HCT116 (cell line): ENCODE results near the gene SSTR3. TPM values are rescaled to one million over a fixed set of nuclear protein-coding genes. Genes with fewer than 3 reads are reported as not detected.

Experiments used
- ATAC-seq: fragments of 200-7000 bp; cut with Tn5 transposase; 2 replicates; pipeline ENCODE4 v1.9.1; 2020; ENCODE audit warnings: mild to moderate bottlenecking, moderate library complexity
- BruUV-seq: library from RNA; stranded (reverse); fragments of 400-500 nt; replicated peaks from 2 replicates; lab custom pipeline; 2021; lab: Mats Ljungman, UMichigan
- CTCF ChIA-PET: fragments of 300-600 bp; sonication (Branson Sonifier 250); formaldehyde crosslinking; loops from one replicate; lab custom pipeline; 2021; ENCODE audit warnings: antibody characterized with exemption; lab: Charles Lee
- POLR2A ChIA-PET: fragments of 300-600, 350-600 bp; sonication (Branson Sonifier 250); formaldehyde crosslinking; loops from one replicate; lab custom pipeline; 2021; ENCODE audit warnings: antibody characterized with exemption; lab: Charles Lee
- RAD21 ChIA-PET, 2 experiments: fragments of 300-600 bp; sonication (Branson Sonifier 250); formaldehyde crosslinking; loops; one replicate each; lab custom pipeline; 2023; ENCODE audit warnings: low total read pairs in 2 of 2; ENCODE audit not compliant: uncharacterized antibody in 2 of 2, unreplicated experiment in 2 of 2, low non-redundant PET in 1 of 2; lab: Charles Lee
- DNase-seq: peaks from one replicate; pipeline ENCODE4 v3.0.0-alpha.2; 2010; ENCODE audit warnings: low read depth, low spot score
- H2AFZ ChIP-seq: fragments of 200-600 bp; shearing (Covaris generic), sonication (generic); 2 replicates; pipeline ENCODE4 v1.6.1; 2017; ENCODE audit warnings: low read depth, mixed run types, mixed read lengths, antibody characterized with exemption, low read length; ENCODE audit not compliant: poor library complexity, severe bottlenecking
- H3K27ac ChIP-seq: 2 replicates; pipeline ENCODE4 v1.5.1; 2012; ENCODE audit warnings: low read depth, low read length
- H3K27me3 ChIP-seq: fragments of 200-600 bp; sonication (generic); 2 replicates; pipeline ENCODE4 v1.6.1; 2016; ENCODE audit warnings: mixed run types, low read length, mixed read lengths; ENCODE audit not compliant: insufficient read depth
- H3K36me3 ChIP-seq, 2 experiments: fragments of 200-500 bp in 1 of 2; fragments of 200-600 bp in 1 of 2; sonication (Bioruptor generic) in 1 of 2; sonication (generic) in 1 of 2; 2 replicates each; pipeline versions ENCODE4 v1.5.1 to v1.6.1; 2014 to 2016; ENCODE audit warnings: low read length in 2 of 2, inconsistent platforms in 1 of 2, mixed read lengths in 1 of 2, mixed run types in 1 of 2; ENCODE audit not compliant: insufficient read depth in 2 of 2, control insufficient read depth in 1 of 2
- H3K4me1 ChIP-seq, 2 experiments: fragments of 200-600 bp in 1 of 2; sonication (generic) in 1 of 2; 2 replicates each; pipeline versions ENCODE4 v1.5.1 to v1.6.1; 2012 to 2017; ENCODE audit warnings: low read length in 2 of 2, inconsistent platforms in 1 of 2, mild to moderate bottlenecking in 1 of 2, mixed read lengths in 1 of 2, mixed run types in 1 of 2, moderate library complexity in 1 of 2; ENCODE audit not compliant: insufficient read depth in 2 of 2, control insufficient read depth in 1 of 2
- H3K4me2 ChIP-seq: fragments of 200-600 bp; sonication (generic); 2 replicates; pipeline ENCODE4 v1.6.1; 2017; ENCODE audit warnings: mixed run types, low read length, mixed read lengths
- H3K4me3 ChIP-seq, 2 experiments: fragments of 200-600 bp in 1 of 2; sonication (generic) in 1 of 2; replicated peaks in 1 of 2; 2 replicates each; pipeline ENCODE4 v1.5.1; 2011 to 2016; ENCODE audit warnings: low read length in 2 of 2, control low read depth in 1 of 2, low read depth in 1 of 2, mild to moderate bottlenecking in 1 of 2, mixed read lengths in 1 of 2, mixed run types in 1 of 2
- H3K79me2 ChIP-seq: fragments of 200-600 bp; sonication (generic); 2 replicates; pipeline ENCODE4 v1.6.1; 2017; ENCODE audit warnings: mild to moderate bottlenecking, mixed run types, low read length, moderate library complexity, mixed read lengths; ENCODE audit not compliant: insufficient read depth
- H3K9ac ChIP-seq: fragments of 200-600 bp; sonication (generic); 2 replicates; pipeline ENCODE4 v1.6.1; 2016; ENCODE audit warnings: low read length, mixed read lengths
- H3K9me2 ChIP-seq: fragments of 200-600 bp; sonication (generic), shearing (Covaris generic); 2 replicates; pipeline ENCODE4 v1.6.1; 2017; ENCODE audit warnings: mixed run types, mild to moderate bottlenecking, moderate library complexity; ENCODE audit not compliant: insufficient read depth
- H3K9me3 ChIP-seq, 2 experiments: fragments of 200-500 bp in 1 of 2; fragments of 200-600 bp in 1 of 2; sonication (Bioruptor generic) in 1 of 2; sonication (generic) in 1 of 2; 2 replicates each; pipeline ENCODE4 v1.6.1; 2014 to 2017; ENCODE audit warnings: low read length in 2 of 2, mixed read lengths in 2 of 2, inconsistent platforms in 1 of 2, low read depth in 1 of 2, mild to moderate bottlenecking in 1 of 2, mixed run types in 1 of 2, moderate library complexity in 1 of 2; ENCODE audit not compliant: control insufficient read depth in 1 of 2, insufficient read depth in 1 of 2
- H4K20me1 ChIP-seq: fragments of 200-600 bp; sonication (generic), shearing (Covaris generic); 2 replicates; pipeline ENCODE4 v1.6.1; 2017; ENCODE audit warnings: mixed run types, mild to moderate bottlenecking, moderate library complexity; ENCODE audit not compliant: insufficient read depth
- CEBPB ChIP-seq: IDR thresholded peaks from 2 replicates; pipeline ENCODE4 v1.6.1; 2012; ENCODE audit warnings: low read depth
- EGR1 ChIP-seq: IDR thresholded peaks from 2 replicates; pipeline ENCODE4 v1.6.1; 2012; ENCODE audit warnings: low read depth
- ELF1 ChIP-seq: IDR thresholded peaks from 2 replicates; pipeline ENCODE4 v1.6.1; 2012; ENCODE audit warnings: low read depth, borderline replicate concordance
- EZH2 ChIP-seq: fragments of 200-600 bp; sonication (generic); IDR thresholded peaks from 2 replicates; pipeline ENCODE4 v1.6.1; 2017; ENCODE audit warnings: antibody characterized with exemption, mixed run types
- FOSL1 ChIP-seq: IDR thresholded peaks from 2 replicates; pipeline ENCODE4 v1.6.1; 2012; ENCODE audit warnings: low read depth
- JUND ChIP-seq: IDR thresholded peaks from 2 replicates; pipeline ENCODE4 v1.6.1; 2012
- POLR2A ChIP-seq: IDR thresholded peaks from 2 replicates; pipeline ENCODE4 v1.7.0; 2011; ENCODE audit warnings: borderline replicate concordance; ENCODE audit not compliant: insufficient read depth, insufficient read length; ENCODE audit errors: extremely low read depth
- POLR2AphosphoS5 ChIP-seq: IDR thresholded peaks from 2 replicates; pipeline ENCODE4 v1.6.1; 2011; ENCODE audit warnings: mild to moderate bottlenecking, low read depth, low read length, moderate library complexity
- SIN3A ChIP-seq: IDR thresholded peaks from 2 replicates; pipeline ENCODE4 v1.6.1; 2012; ENCODE audit warnings: low read depth
- SRF ChIP-seq: IDR thresholded peaks from 2 replicates; pipeline ENCODE4 v1.6.1; 2012; ENCODE audit warnings: low read depth
- TCF7L2 ChIP-seq: IDR thresholded peaks from 2 replicates; pipeline ENCODE4 v1.7.0; 2011; ENCODE audit warnings: borderline replicate concordance, inconsistent platforms; ENCODE audit not compliant: insufficient read depth, insufficient read length; ENCODE audit errors: extremely low read depth
- ZNF274 ChIP-seq: fragments of 200-500 bp; sonication (Bioruptor generic); IDR thresholded peaks from 2 replicates; pipeline ENCODE4 v1.6.1; 2014; ENCODE audit warnings: mild to moderate bottlenecking, low read depth, low read length, inconsistent platforms
- intact Hi-C: fragments of 100-400 bp; cut with micrococcal nuclease; formaldehyde crosslinking; loops from 2 replicates; pipeline ENCODE4 v1.10.0; 2022
- total RNA-seq: library from RNA; stranded (reverse); gene quantifications from one replicate; pipeline ENCODE4 v1.2.1, GENCODE V29; 2021; ENCODE audit not compliant: unreplicated experiment
- TF ChIP-seq, protein P1 (sequence below): IDR thresholded peaks from 2 replicates; pipeline ENCODE4 v1.6.1; 2012; ENCODE audit warnings: low read depth
- TF ChIP-seq, protein P2 (sequence below): IDR thresholded peaks from 2 replicates; pipeline ENCODE4 v1.6.1; 2012
- TF ChIP-seq, protein P3 (sequence below): IDR thresholded peaks from 2 replicates; pipeline ENCODE4 v1.6.1; 2012
- TF ChIP-seq, protein P4 (sequence below): IDR thresholded peaks from 2 replicates; pipeline ENCODE4 v1.6.1; 2011; ENCODE audit warnings: mild to moderate bottlenecking, low read length, moderate library complexity; ENCODE audit not compliant: insufficient replicate concordance; ENCODE audit errors: extremely low read depth
- TF ChIP-seq, protein P5 (sequence below), 3 experiments: fragments of 200-600 bp in 1 of 3; sonication (generic) in 1 of 3; IDR thresholded peaks in 2 of 3; conservative IDR thresholded peaks in 1 of 3; 2 replicates each; pipeline ENCODE4 v1.5.1; 2012 to 2017; ENCODE audit warnings: low read depth in 2 of 3, low read length in 2 of 3, antibody characterized with exemption in 1 of 3, borderline replicate concordance in 1 of 3, control low read depth in 1 of 3, mild to moderate bottlenecking in 1 of 3, mixed read lengths in 1 of 3, mixed run types in 1 of 3, moderate library complexity in 1 of 3; ENCODE audit not compliant: insufficient read depth in 1 of 3

The SSTR3 gene
- total RNA-seq, 1 experiment from 2014 or later, result not detected

DNA sequence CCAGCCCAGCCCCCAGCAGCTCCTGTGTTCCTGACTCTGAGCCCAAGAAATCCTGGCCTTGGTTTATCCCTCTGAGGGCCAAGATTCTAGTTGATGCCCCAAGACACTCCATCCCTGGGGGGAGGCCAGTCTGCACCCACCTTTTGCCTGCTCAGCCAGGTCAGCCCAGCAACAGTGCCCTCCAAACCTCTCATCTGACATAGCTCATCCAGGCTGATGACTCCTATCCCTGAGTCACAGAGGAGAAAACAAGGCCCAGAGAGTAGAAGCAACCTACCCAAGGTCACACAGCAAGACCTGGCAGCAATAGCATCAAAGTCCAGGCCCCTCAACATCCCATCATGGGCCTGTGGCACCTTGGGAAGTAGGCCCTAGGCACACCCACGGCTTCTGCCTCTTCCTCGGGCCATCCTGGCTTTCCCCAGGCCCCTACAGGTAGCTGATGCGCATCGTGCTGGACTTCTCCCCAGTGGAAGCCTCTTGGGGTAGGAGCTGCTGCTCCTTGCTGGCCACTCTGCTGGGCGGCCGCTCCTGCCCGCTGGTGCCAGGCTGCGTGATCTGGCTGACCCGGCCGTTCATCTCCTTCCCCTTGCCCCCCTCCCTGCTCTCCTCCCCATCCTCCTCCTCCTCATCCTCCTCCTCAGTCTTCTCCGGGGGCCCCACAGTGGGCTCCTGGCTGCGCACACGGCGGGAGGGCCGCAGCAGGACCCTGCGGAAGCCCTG is 6.0 kb downstream of the SSTR3 start:
- CTCF ChIA-PET, result no interaction called here

More for the DNA sequence above, 6.0 kb downstream of the SSTR3 start:
- POLR2A ChIA-PET, result no interaction called here
- Histone ChIP-seq H3K79me2 (no peaks in the 10 kb centered on the region), H3K4me3 (no peak overlapping the region), H3K36me3 (no peaks in the 10 kb centered on the region), H3K27me3 (no peaks in the 10 kb centered on the region), H3K9me3 (no peaks in the 10 kb centered on the region), H3K4me1 (no peaks in the 10 kb centered on the region), H2AFZ (no peak overlapping the region), H4K20me1 (no peaks in the 10 kb centered on the region), H3K27ac (no peak overlapping the region; the same call in 1 of the 2 replicates), H3K4me2 (no peak overlapping the region), H3K9me2 (no peaks in the 10 kb centered on the region), H3K9ac (no peak overlapping the region)
- TF ChIP-seq, protein P1, sequence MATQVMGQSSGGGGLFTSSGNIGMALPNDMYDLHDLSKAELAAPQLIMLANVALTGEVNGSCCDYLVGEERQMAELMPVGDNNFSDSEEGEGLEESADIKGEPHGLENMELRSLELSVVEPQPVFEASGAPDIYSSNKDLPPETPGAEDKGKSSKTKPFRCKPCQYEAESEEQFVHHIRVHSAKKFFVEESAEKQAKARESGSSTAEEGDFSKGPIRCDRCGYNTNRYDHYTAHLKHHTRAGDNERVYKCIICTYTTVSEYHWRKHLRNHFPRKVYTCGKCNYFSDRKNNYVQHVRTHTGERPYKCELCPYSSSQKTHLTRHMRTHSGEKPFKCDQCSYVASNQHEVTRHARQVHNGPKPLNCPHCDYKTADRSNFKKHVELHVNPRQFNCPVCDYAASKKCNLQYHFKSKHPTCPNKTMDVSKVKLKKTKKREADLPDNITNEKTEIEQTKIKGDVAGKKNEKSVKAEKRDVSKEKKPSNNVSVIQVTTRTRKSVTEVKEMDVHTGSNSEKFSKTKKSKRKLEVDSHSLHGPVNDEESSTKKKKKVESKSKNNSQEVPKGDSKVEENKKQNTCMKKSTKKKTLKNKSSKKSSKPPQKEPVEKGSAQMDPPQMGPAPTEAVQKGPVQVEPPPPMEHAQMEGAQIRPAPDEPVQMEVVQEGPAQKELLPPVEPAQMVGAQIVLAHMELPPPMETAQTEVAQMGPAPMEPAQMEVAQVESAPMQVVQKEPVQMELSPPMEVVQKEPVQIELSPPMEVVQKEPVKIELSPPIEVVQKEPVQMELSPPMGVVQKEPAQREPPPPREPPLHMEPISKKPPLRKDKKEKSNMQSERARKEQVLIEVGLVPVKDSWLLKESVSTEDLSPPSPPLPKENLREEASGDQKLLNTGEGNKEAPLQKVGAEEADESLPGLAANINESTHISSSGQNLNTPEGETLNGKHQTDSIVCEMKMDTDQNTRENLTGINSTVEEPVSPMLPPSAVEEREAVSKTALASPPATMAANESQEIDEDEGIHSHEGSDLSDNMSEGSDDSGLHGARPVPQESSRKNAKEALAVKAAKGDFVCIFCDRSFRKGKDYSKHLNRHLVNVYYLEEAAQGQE, result no peak
- TF ChIP-seq, protein P2, sequence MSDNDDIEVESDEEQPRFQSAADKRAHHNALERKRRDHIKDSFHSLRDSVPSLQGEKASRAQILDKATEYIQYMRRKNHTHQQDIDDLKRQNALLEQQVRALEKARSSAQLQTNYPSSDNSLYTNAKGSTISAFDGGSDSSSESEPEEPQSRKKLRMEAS, result no peak
- TF ChIP-seq SIN3A (no peak), JUND (no peak), FOSL1 (no peak), POLR2AphosphoS5 (no peak), CEBPB (no peak), ZNF274 (no peak), SRF (no peak), EZH2 (no peak), ELF1 (no peak), TCF7L2 (no peak), EGR1 (no peak), POLR2A (no peak)
- TF ChIP-seq, protein P3, sequence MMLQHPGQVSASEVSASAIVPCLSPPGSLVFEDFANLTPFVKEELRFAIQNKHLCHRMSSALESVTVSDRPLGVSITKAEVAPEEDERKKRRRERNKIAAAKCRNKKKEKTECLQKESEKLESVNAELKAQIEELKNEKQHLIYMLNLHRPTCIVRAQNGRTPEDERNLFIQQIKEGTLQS, result no peak
- TF ChIP-seq, protein P4, sequence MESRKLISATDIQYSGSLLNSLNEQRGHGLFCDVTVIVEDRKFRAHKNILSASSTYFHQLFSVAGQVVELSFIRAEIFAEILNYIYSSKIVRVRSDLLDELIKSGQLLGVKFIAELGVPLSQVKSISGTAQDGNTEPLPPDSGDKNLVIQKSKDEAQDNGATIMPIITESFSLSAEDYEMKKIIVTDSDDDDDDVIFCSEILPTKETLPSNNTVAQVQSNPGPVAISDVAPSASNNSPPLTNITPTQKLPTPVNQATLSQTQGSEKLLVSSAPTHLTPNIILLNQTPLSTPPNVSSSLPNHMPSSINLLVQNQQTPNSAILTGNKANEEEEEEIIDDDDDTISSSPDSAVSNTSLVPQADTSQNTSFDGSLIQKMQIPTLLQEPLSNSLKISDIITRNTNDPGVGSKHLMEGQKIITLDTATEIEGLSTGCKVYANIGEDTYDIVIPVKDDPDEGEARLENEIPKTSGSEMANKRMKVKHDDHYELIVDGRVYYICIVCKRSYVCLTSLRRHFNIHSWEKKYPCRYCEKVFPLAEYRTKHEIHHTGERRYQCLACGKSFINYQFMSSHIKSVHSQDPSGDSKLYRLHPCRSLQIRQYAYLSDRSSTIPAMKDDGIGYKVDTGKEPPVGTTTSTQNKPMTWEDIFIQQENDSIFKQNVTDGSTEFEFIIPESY, result no peak
- TF ChIP-seq, protein P5, sequence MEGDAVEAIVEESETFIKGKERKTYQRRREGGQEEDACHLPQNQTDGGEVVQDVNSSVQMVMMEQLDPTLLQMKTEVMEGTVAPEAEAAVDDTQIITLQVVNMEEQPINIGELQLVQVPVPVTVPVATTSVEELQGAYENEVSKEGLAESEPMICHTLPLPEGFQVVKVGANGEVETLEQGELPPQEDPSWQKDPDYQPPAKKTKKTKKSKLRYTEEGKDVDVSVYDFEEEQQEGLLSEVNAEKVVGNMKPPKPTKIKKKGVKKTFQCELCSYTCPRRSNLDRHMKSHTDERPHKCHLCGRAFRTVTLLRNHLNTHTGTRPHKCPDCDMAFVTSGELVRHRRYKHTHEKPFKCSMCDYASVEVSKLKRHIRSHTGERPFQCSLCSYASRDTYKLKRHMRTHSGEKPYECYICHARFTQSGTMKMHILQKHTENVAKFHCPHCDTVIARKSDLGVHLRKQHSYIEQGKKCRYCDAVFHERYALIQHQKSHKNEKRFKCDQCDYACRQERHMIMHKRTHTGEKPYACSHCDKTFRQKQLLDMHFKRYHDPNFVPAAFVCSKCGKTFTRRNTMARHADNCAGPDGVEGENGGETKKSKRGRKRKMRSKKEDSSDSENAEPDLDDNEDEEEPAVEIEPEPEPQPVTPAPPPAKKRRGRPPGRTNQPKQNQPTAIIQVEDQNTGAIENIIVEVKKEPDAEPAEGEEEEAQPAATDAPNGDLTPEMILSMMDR (IDR thresholded peaks at IDR 0.05 in 2 of 3, conservative IDR thresholded peaks at IDR 0.05 in 1 of 3; ENCODE audit: borderline replicate concordance in 1 of 3, insufficient read depth in 1 of 3, low read depth in 2 of 3, low read length in 2 of 3), result no peak
- no peak for DNase-seq
- ATAC-seq, result no peak
- RAD21 ChIA-PET, result no interaction called here
- intact Hi-C loops, result no loop called here
- BruUV-seq, result no TSS peak
